OCI-LY7 (cell line): ENCODE measurements around the gene SLC6A4. TPM values are rescaled to one million over a fixed set of nuclear protein-coding genes. Genes with fewer than 3 reads are reported as not detected.

Experiments
- BruUV-seq: library from RNA; stranded (reverse); fragments of 400-500 nt; replicated peaks from 2 replicates; lab custom pipeline; 2021; lab: Mats Ljungman, UMichigan
- CTCF ChIA-PET: fragments of 300-600 bp; sonication (Branson Sonifier 250); formaldehyde crosslinking; loops from one replicate; lab custom pipeline; 2022; ENCODE audit warnings: antibody characterized with exemption; ENCODE audit not compliant: unreplicated experiment; lab: Charles Lee
- POLR2A ChIA-PET: fragments of 300-600 bp; sonication (Branson Sonifier 250); formaldehyde crosslinking; loops from one replicate; lab custom pipeline; 2022; ENCODE audit warnings: antibody characterized with exemption; lab: Charles Lee
- DNase-seq: peaks from one replicate; pipeline ENCODE4 v3.0.0-alpha.2; 2015; ENCODE audit warnings: low spot score
- H2AFZ ChIP-seq: fragments of 200-600 bp; sonication (generic), shearing (Covaris generic); 2 replicates; pipeline ENCODE4 v1.6.1; 2014; ENCODE audit warnings: mild to moderate bottlenecking, antibody characterized with exemption, low read length, moderate library complexity
- H3K27ac ChIP-seq: fragments of 200-600 bp; sonication (generic); 2 replicates; pipeline ENCODE4 v1.5.1; 2014; ENCODE audit warnings: mixed run types, low read depth, mild to moderate bottlenecking, moderate library complexity, low read length, inconsistent platforms; ENCODE audit not compliant: poor library complexity, severe bottlenecking
- H3K36me3 ChIP-seq: fragments of 200-600 bp; sonication (generic); 2 replicates; pipeline ENCODE4 v1.6.1; 2014; ENCODE audit warnings: mild to moderate bottlenecking, antibody characterized with exemption, low read length, moderate library complexity, mixed read lengths; ENCODE audit not compliant: insufficient read depth
- H3K4me1 ChIP-seq: fragments of 200-600 bp; sonication (generic); 2 replicates; pipeline ENCODE4 v1.5.1; 2014; ENCODE audit warnings: mild to moderate bottlenecking, low read length; ENCODE audit not compliant: insufficient read depth, poor library complexity, severe bottlenecking
- H3K4me2 ChIP-seq: fragments of 200-600 bp; sonication (generic); 2 replicates; pipeline ENCODE4 v1.6.1; 2014; ENCODE audit warnings: mild to moderate bottlenecking, low read length
- H3K4me3 ChIP-seq: fragments of 200-600 bp; sonication (generic); 2 replicates; pipeline ENCODE4 v1.5.1; 2014; ENCODE audit warnings: mild to moderate bottlenecking, low read depth, low read length; ENCODE audit not compliant: poor library complexity, severe bottlenecking
- H3K79me2 ChIP-seq: fragments of 200-600 bp; sonication (generic); 2 replicates; pipeline ENCODE4 v1.6.1; 2016; ENCODE audit warnings: low read depth, mild to moderate bottlenecking, low read length, moderate library complexity, mixed read lengths; ENCODE audit not compliant: insufficient read depth
- H3K9me2 ChIP-seq: fragments of 200-600 bp; sonication (generic); 2 replicates; pipeline ENCODE4 v1.6.1; 2016; ENCODE audit warnings: mild to moderate bottlenecking, low read length, mixed read lengths; ENCODE audit not compliant: insufficient read depth
- H3K9me3 ChIP-seq: fragments of 200-600 bp; sonication (generic); 2 replicates; pipeline ENCODE4 v1.6.1; 2014; ENCODE audit warnings: mild to moderate bottlenecking, mixed run types, low read length, mixed read lengths
- H4K20me1 ChIP-seq: fragments of 200-600 bp; sonication (generic); 2 replicates; pipeline ENCODE4 v1.6.1; 2014; ENCODE audit warnings: mild to moderate bottlenecking, antibody characterized with exemption, low read length, moderate library complexity, mixed read lengths; ENCODE audit not compliant: insufficient read depth
- CTCF ChIP-seq: fragments of 200-600 bp; sonication (generic); conservative IDR thresholded peaks from 2 replicates; pipeline ENCODE4 v1.5.1; 2014; ENCODE audit warnings: mild to moderate bottlenecking, antibody characterized with exemption, low read length, moderate library complexity, mixed read lengths
- EZH2phosphoT487 ChIP-seq: fragments of 200-600 bp; sonication (generic); IDR thresholded peaks from 2 replicates; pipeline ENCODE4 v1.6.1; 2018; ENCODE audit warnings: low read depth, borderline replicate concordance, mild to moderate bottlenecking, mixed run types, antibody characterized with exemption, low read length, moderate library complexity, mixed read lengths
- intact Hi-C: fragments of 100-400 bp; cut with micrococcal nuclease; formaldehyde crosslinking; loops from one replicate; pipeline ENCODE4 v1.10.0; 2022; ENCODE audit not compliant: unreplicated experiment
- total RNA-seq, 2 experiments: library from RNA; depleted of rRNA in 1 of 2; stranded (reverse); fragments of >200 nt in 1 of 2; shearing (Covaris generic) in 1 of 2; gene quantifications; 2 replicates each; pipeline ENCODE4 v1.2.3, GENCODE V29; 2014 to 2022

The SLC6A4 gene
- total RNA-seq, 2 experiments from 2014 or later: 0.09 TPM; not detected in 1

- Histone ChIP-seq H3K9me3 (no peaks in the 10 kb centered on the region), H4K20me1 (no peaks in the 10 kb centered on the region), H3K4me2 (no peak overlapping the region), H2AFZ (no peak overlapping the region), H3K79me2 (no peaks in the 10 kb centered on the region), H3K36me3 (peaks cover 91% of the 10 kb centered on the region), H3K4me1 (no peaks in the 10 kb centered on the region), H3K27ac (no peak overlapping the region), H3K4me3 (no peak overlapping the region), H3K9me2 (no peaks in the 10 kb centered on the region)
- TF ChIP-seq CTCF (peak; percentile 71), EZH2phosphoT487 (no peak)
- DNase-seq: peak; percentile 43
- POLR2A ChIA-PET: no interaction called here
- BruUV-seq: no TSS peak
- CTCF ChIA-PET: no interaction called here
- intact Hi-C loops: loop anchor here (5.0 kb wide), 2 partner anchors 151 to 176 kb away; no protein-coding TSS in a partner anchor
Observed at GRCh38 chr17:30278032-30278431, 42.5 kb upstream of the SLC6A4 start.

- H3K9me3 ChIP-seq: no peaks in the 10 kb centered on the region
- H3K4me3 ChIP-seq: no peak overlapping the region
- no peaks in the 10 kb centered on the region for H3K4me1 ChIP-seq
- H3K9me2 ChIP-seq: no peaks in the 10 kb centered on the region
- intact Hi-C loops: loop anchor here (5.0 kb wide), 2 partner anchors 149 to 174 kb away; no protein-coding TSS in a partner anchor
- H3K4me2 ChIP-seq: no peak overlapping the region
- peaks cover 91% of the 10 kb centered on the region for H3K36me3 ChIP-seq
- POLR2A ChIA-PET: no interaction called here
- H2AFZ ChIP-seq: no peak overlapping the region
- TF ChIP-seq EZH2phosphoT487 (no peak), CTCF (no peak)
- H3K27ac ChIP-seq: no peak overlapping the region
- no TSS peak for BruUV-seq
- CTCF ChIA-PET: no interaction called here
- H4K20me1 ChIP-seq: no peaks in the 10 kb centered on the region
- H3K79me2 ChIP-seq: no peaks in the 10 kb centered on the region
- no peak for DNase-seq
Observed at GRCh38 chr17:30275911-30276310, 40.4 kb upstream of the SLC6A4 start.

DNA sequence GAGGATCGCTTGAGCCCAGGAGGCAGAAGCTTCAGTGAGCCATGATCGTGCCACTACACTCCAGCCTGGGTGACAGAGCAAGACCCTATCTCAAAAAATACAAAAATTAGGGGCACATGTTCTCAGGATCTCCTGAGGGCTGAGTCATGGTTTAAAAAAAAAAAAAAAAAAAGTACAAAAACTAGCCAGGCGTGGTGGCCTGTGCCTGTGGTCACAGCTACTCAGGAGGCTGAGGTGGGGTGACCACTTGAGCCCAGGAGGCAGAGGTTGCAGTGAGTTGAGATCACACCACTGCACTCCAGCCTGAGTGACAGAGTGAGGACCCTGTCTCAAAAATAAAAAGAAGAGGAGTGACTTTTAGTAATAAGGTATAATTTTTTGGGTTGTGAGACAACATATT is 39.4 kb upstream of the SLC6A4 start:
- intact Hi-C loops: loop anchor here (5.0 kb wide), 2 partner anchors 148 to 173 kb away; no protein-coding TSS in a partner anchor
- no peak for DNase-seq
- POLR2A ChIA-PET: interaction anchor here (0.7 kb wide), 1 partner anchor 50 kb away, joined by 10 read pairs; no protein-coding TSS in a partner anchor

More for the DNA sequence above, 39.4 kb upstream of the SLC6A4 start:
- CTCF ChIA-PET: no interaction called here
- Histone ChIP-seq H3K4me2 (no peak overlapping the region), H3K27ac (no peak overlapping the region), H3K9me2 (no peaks in the 10 kb centered on the region), H3K4me1 (no peaks in the 10 kb centered on the region), H2AFZ (no peak overlapping the region), H3K9me3 (no peaks in the 10 kb centered on the region), H4K20me1 (no peaks in the 10 kb centered on the region), H3K36me3 (peaks cover 91% of the 10 kb centered on the region), H3K4me3 (no peak overlapping the region), H3K79me2 (no peaks in the 10 kb centered on the region)
- TF ChIP-seq CTCF (no peak), EZH2phosphoT487 (no peak)
- no TSS peak for BruUV-seq
